Peyer's patch (tissue), 4 donors: ENCODE data around the gene PCGF3.

ENCODE experiments used
- POLR2A ChIP-seq, 2 donors: fragments of 450-650 bp; IDR thresholded peaks; one replicate each; pipeline ENCODE4 v1.5.1; 2017; ENCODE audit warnings: antibody characterized with exemption in 2 of 2, mild to moderate bottlenecking in 2 of 2, moderate library complexity in 2 of 2
- TF ChIP-seq, protein P1 (sequence below), 6 experiments: fragments of 450-650 bp in 4 of 6; fragments of 200-600 bp in 2 of 6; sonication (generic) in 1 of 6; IDR thresholded peaks; one replicate each; pipeline ENCODE4 v1.5.1; 2017 to 2019; ENCODE audit warnings: antibody characterized with exemption in 6 of 6, mild to moderate bottlenecking in 3 of 6, moderate library complexity in 1 of 6

DNA sequence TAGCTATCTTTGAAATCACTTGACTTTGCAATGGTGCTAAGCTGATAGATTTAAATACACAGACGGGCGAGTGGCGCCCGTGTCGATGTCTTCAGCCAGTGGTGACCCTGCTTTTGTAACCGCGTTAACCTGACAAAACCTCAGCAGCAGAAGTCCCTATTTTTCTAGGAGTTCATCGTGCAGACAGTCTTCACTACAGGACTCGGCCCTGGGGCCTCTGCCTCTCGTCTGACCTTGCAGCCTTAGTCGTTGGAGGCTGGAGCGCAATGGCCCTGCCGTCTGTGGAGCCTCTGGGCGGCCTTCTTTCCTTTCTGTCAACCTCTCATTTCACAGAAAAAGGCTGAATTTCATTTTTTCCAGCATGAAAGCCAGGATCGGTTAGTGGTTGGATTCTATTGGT is 62.4 kb downstream of the PCGF3 start:
- TF ChIP-seq, protein P1, sequence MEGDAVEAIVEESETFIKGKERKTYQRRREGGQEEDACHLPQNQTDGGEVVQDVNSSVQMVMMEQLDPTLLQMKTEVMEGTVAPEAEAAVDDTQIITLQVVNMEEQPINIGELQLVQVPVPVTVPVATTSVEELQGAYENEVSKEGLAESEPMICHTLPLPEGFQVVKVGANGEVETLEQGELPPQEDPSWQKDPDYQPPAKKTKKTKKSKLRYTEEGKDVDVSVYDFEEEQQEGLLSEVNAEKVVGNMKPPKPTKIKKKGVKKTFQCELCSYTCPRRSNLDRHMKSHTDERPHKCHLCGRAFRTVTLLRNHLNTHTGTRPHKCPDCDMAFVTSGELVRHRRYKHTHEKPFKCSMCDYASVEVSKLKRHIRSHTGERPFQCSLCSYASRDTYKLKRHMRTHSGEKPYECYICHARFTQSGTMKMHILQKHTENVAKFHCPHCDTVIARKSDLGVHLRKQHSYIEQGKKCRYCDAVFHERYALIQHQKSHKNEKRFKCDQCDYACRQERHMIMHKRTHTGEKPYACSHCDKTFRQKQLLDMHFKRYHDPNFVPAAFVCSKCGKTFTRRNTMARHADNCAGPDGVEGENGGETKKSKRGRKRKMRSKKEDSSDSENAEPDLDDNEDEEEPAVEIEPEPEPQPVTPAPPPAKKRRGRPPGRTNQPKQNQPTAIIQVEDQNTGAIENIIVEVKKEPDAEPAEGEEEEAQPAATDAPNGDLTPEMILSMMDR (IDR thresholded peaks at IDR 0.05), result no peak
- no peak for TF ChIP-seq POLR2A (IDR thresholded peaks at IDR 0.05)
